GM12874 (cell line): ENCODE measurements around the gene DDX56.

Experiments
- CTCF ChIP-seq: IDR thresholded peaks from 2 replicates; pipeline ENCODE4 v1.5.1; 2011; ENCODE audit warnings: low read depth, mild to moderate bottlenecking, control low read depth, low read length, moderate library complexity; ENCODE audit not compliant: insufficient read depth

Gene DDX56

GRCh38 chr7:44617225-44617890 is 43.6 kb upstream of the DDX56 start:
- TF ChIP-seq CTCF: no peak

- no peak for TF ChIP-seq CTCF
Measured at GRCh38 chr7:44616545-44616944, 42.8 kb upstream of the DDX56 start.

- no peak for TF ChIP-seq CTCF
Measured at GRCh38 chr7:44615793-44616192, 42.1 kb upstream of the DDX56 start.

GRCh38 chr7:44615149-44615611 is 41.5 kb upstream of the DDX56 start:
- no peak for TF ChIP-seq CTCF

GRCh38 chr7:44609829-44610228 is 36.1 kb upstream of the DDX56 start:
- no peak for TF ChIP-seq CTCF

GRCh38 chr7:44608916-44609648 is 35.4 kb upstream of the DDX56 start:
- no peak for TF ChIP-seq CTCF

GRCh38 chr7:44607141-44608068 is 33.7 kb upstream of the DDX56 start:
- no peak for TF ChIP-seq CTCF
